DND-41 (cell line): ENCODE results near the gene UBD.

Experiments
- ATAC-seq: fragments of 200-7000 bp; cut with Tn5 transposase; 3 replicates; pipeline ENCODE4 v1.9.1; 2021; ENCODE audit warnings: low read depth; ENCODE audit not compliant: insufficient read depth
- DNase-seq: peaks from one replicate; pipeline ENCODE4 v3.0.0-alpha.2; 2020
- H2AFZ ChIP-seq: 2 replicates; pipeline ENCODE4 v1.6.0; 2012; ENCODE audit warnings: low read depth, low read length
- H3K27ac ChIP-seq: 2 replicates; pipeline ENCODE4 v1.5.1; 2012; ENCODE audit warnings: low read length, inconsistent platforms
- H3K27me3 ChIP-seq: fragments of 200-600 bp; sonication (generic); 2 replicates; pipeline ENCODE4 v1.6.0; 2012; ENCODE audit warnings: low read length, mild to moderate bottlenecking, inconsistent platforms; ENCODE audit not compliant: insufficient read depth, poor library complexity
- H3K36me3 ChIP-seq: 2 replicates; pipeline ENCODE4 v1.5.1; 2012; ENCODE audit warnings: low read length, inconsistent platforms; ENCODE audit not compliant: insufficient read depth
- H3K4me1 ChIP-seq: 2 replicates; pipeline ENCODE4 v1.5.1; 2012; ENCODE audit warnings: mild to moderate bottlenecking, low read length; ENCODE audit not compliant: insufficient read depth
- H3K4me2 ChIP-seq: 2 replicates; pipeline ENCODE4 v1.6.0; 2012; ENCODE audit warnings: mild to moderate bottlenecking, moderate library complexity, low read length, inconsistent platforms; ENCODE audit not compliant: insufficient read depth
- H3K4me3 ChIP-seq, 2 experiments: fragments of 200-600 bp in 1 of 2; shearing (Covaris generic) in 1 of 2; 2 replicates each; pipeline ENCODE4 v1.5.1; 2012 to 2016; ENCODE audit warnings: inconsistent platforms in 2 of 2, low read length in 2 of 2, mild to moderate bottlenecking in 2 of 2, low read depth in 1 of 2, moderate library complexity in 1 of 2
- H3K79me2 ChIP-seq: 2 replicates; pipeline ENCODE4 v1.6.0; 2012; ENCODE audit warnings: low read length, inconsistent platforms; ENCODE audit not compliant: insufficient read depth
- H3K9ac ChIP-seq: 2 replicates; pipeline ENCODE4 v1.6.0; 2012; ENCODE audit warnings: low read depth, mild to moderate bottlenecking, inconsistent platforms, low read length, moderate library complexity
- H3K9me3 ChIP-seq: 2 replicates; pipeline ENCODE4 v1.5.1; 2012; ENCODE audit warnings: low read length, moderate library complexity, mild to moderate bottlenecking, inconsistent platforms; ENCODE audit not compliant: insufficient read depth, severe bottlenecking
- H4K20me1 ChIP-seq: 2 replicates; pipeline ENCODE4 v1.6.0; 2012; ENCODE audit warnings: low read length; ENCODE audit not compliant: insufficient read depth
- CTCF ChIP-seq: IDR thresholded peaks from 2 replicates; pipeline ENCODE4 v1.5.1; 2012; ENCODE audit warnings: borderline replicate concordance, low read length, moderate library complexity, mild to moderate bottlenecking; ENCODE audit not compliant: poor library complexity, severe bottlenecking; ENCODE audit errors: extremely low read depth
- EZH2 ChIP-seq: IDR thresholded peaks from 3 replicates; pipeline ENCODE4 v1.6.1; 2012; ENCODE audit warnings: borderline replicate concordance, low read depth, mild to moderate bottlenecking, moderate library complexity, low read length, inconsistent platforms; ENCODE audit not compliant: severe bottlenecking

Gene UBD

GRCh38 chr6:29552512-29553051 is 7.0 kb downstream of the UBD start:
- Histone ChIP-seq H4K20me1 (no peaks in the 10 kb centered on the region), H2AFZ (no peak overlapping the region), H3K27ac (no peak overlapping the region), H3K4me2 (no peak overlapping the region), H3K9me3 (no peaks in the 10 kb centered on the region), H3K4me3 (no peak overlapping the region), H3K36me3 (no peaks in the 10 kb centered on the region), H3K79me2 (no peaks in the 10 kb centered on the region), H3K4me1 (no peaks in the 10 kb centered on the region), H3K27me3 (peaks cover 18% of the 10 kb centered on the region), H3K9ac (no peak overlapping the region)
- no peak for TF ChIP-seq CTCF
- TF ChIP-seq EZH2, result no peak
- DNase-seq (no peak), ATAC-seq (peak; percentile 68; the same call in 2 of the 3 replicates)

- H2AFZ ChIP-seq, result no peak overlapping the region
- no peak overlapping the region for H3K9ac ChIP-seq
- H3K9me3 ChIP-seq, result no peaks in the 10 kb centered on the region
- TF ChIP-seq CTCF, result no peak
- no peak for TF ChIP-seq EZH2
- H3K79me2 ChIP-seq, result no peaks in the 10 kb centered on the region
- H3K27me3 ChIP-seq, result peaks cover 17% of the 10 kb centered on the region
- ATAC-seq (no peak), DNase-seq (no peak)
- no peaks in the 10 kb centered on the region for H4K20me1 ChIP-seq
- no peak overlapping the region for H3K27ac ChIP-seq
- H3K4me1 ChIP-seq, result no peaks in the 10 kb centered on the region
- no peak overlapping the region for H3K4me2 ChIP-seq
- no peaks in the 10 kb centered on the region for H3K36me3 ChIP-seq
- H3K4me3 ChIP-seq, result no peak overlapping the region
Observed at GRCh38 chr6:29547573-29547972, 12.0 kb downstream of the UBD start.

GRCh38 chr6:29537714-29538403 is 21.7 kb downstream of the UBD start:
- no peaks in the 10 kb centered on the region for H3K4me1 ChIP-seq
- DNase-seq (no peak), ATAC-seq (no peak)
- no peak overlapping the region for H2AFZ ChIP-seq
- H3K27ac ChIP-seq, result no peak overlapping the region
- no peak overlapping the region for H3K9ac ChIP-seq
- no peaks in the 10 kb centered on the region for H3K79me2 ChIP-seq
- H4K20me1 ChIP-seq, result no peaks in the 10 kb centered on the region
- no peak overlapping the region for H3K4me2 ChIP-seq
- no peaks in the 10 kb centered on the region for H3K9me3 ChIP-seq
- H3K4me3 ChIP-seq, result no peak overlapping the region
- TF ChIP-seq EZH2 (no peak), CTCF (no peak)
- no peaks in the 10 kb centered on the region for H3K36me3 ChIP-seq
- H3K27me3 ChIP-seq, result peaks cover 11% of the 10 kb centered on the region
